ENCODE results near the gene SNX5. TPM values are rescaled to one million over a fixed set of nuclear protein-coding genes. Genes with fewer than 3 reads are reported as not detected.
A peak's percentile ranks its signal among the peaks of the same experiment; 100 is the strongest.

SNX5 gene
- total and polyA plus RNA-seq, 2 of the 13 experiments (the other 11 are each of a cell fraction or from before 2014, with no cell fraction given): 664 to 1,040 TPM

GRCh38 chr20:17940224-17940971 is 28.2 kb downstream of the SNX5 start (continued):
- peak; percentile 27 for TF ChIP-seq ATF2 (CRISPR knock-in tag; IDR thresholded peaks at IDR 0.05)
- no peak; the same call in 1 of the 2 replicates for TF ChIP-seq ZNF253 (CRISPR knock-in tag; IDR thresholded peaks at IDR 0.05; ENCODE audit: borderline replicate concordance)
- TF ChIP-seq FOSL2 (CRISPR knock-in tag; IDR thresholded peaks at IDR 0.05): peak; percentile 20; the same call in 1 of the 2 replicates
- 0 out of 2 replicates have a peak, but pooled peaks have one; percentile 14 for TF ChIP-seq SKIL (CRISPR knock-in tag; IDR thresholded peaks at IDR 0.05; ENCODE audit: borderline replicate concordance)
- TF ChIP-seq ZNF512B (CRISPR knock-in tag; IDR thresholded peaks at IDR 0.05; ENCODE audit: borderline replicate concordance): 0 out of 2 replicates have a peak, but pooled peaks have one; percentile 86
- TF ChIP-seq TBX3 (IDR thresholded peaks at IDR 0.05; ENCODE audit: borderline replicate concordance): no peak
- no peak; the same call in 1 of the 2 replicates for TF ChIP-seq PHF21A (CRISPR knock-in tag; IDR thresholded peaks at IDR 0.05)
- no peak for TF ChIP-seq ZBTB46 (CRISPR knock-in tag; IDR thresholded peaks at IDR 0.05; ENCODE audit: borderline replicate concordance)
- no peak for TF ChIP-seq GATAD2A (CRISPR knock-in tag; IDR thresholded peaks at IDR 0.05)
- TF ChIP-seq NR1H2 (CRISPR knock-in tag; IDR thresholded peaks at IDR 0.05; ENCODE audit: borderline replicate concordance, low read depth): no peak
- 0 out of 2 replicates have a peak, but pooled peaks have one; percentile 74 for TF ChIP-seq ZNF891 (CRISPR knock-in tag; IDR thresholded peaks at IDR 0.05)
- no peak for TF ChIP-seq HES4 (CRISPR knock-in tag; IDR thresholded peaks at IDR 0.05; ENCODE audit: borderline replicate concordance)
- peak; percentile 63; the same call in 1 of the 2 replicates for TF ChIP-seq ZFP90 (CRISPR knock-in tag; IDR thresholded peaks at IDR 0.05; ENCODE audit: borderline replicate concordance)
- TF ChIP-seq PBX2 (CRISPR knock-in tag; IDR thresholded peaks at IDR 0.05): no peak
- TF ChIP-seq KLF12 (CRISPR knock-in tag; IDR thresholded peaks at IDR 0.05; ENCODE audit: borderline replicate concordance): peak; percentile 36; the same call in 1 of the 2 replicates
- TF ChIP-seq ZNF333 (CRISPR knock-in tag; IDR thresholded peaks at IDR 0.05; ENCODE audit: borderline replicate concordance): no peak
- TF ChIP-seq IRF1 (CRISPR knock-in tag; IDR thresholded peaks at IDR 0.05; ENCODE audit: low read depth): 0 out of 2 replicates have a peak, but pooled peaks have one; percentile 39
